A172 (cell line): ENCODE measurements around the gene CAMTA1. TPM values are rescaled to one million over a fixed set of nuclear protein-coding genes. Genes with fewer than 3 reads are reported as not detected.

Source experiments
- DNase-seq: peaks from one replicate; pipeline ENCODE4 v3.0.0-alpha.2; 2015; ENCODE audit warnings: low spot score
- total RNA-seq: library from RNA; depleted of rRNA; stranded (reverse); fragments of >200 nt; shearing (Covaris generic); gene quantifications from 2 replicates; pipeline ENCODE4 v1.2.3, GENCODE V29; 2014

The CAMTA1 gene
- total RNA-seq, 1 experiment from 2014 or later, result 97.5 TPM

DNA sequence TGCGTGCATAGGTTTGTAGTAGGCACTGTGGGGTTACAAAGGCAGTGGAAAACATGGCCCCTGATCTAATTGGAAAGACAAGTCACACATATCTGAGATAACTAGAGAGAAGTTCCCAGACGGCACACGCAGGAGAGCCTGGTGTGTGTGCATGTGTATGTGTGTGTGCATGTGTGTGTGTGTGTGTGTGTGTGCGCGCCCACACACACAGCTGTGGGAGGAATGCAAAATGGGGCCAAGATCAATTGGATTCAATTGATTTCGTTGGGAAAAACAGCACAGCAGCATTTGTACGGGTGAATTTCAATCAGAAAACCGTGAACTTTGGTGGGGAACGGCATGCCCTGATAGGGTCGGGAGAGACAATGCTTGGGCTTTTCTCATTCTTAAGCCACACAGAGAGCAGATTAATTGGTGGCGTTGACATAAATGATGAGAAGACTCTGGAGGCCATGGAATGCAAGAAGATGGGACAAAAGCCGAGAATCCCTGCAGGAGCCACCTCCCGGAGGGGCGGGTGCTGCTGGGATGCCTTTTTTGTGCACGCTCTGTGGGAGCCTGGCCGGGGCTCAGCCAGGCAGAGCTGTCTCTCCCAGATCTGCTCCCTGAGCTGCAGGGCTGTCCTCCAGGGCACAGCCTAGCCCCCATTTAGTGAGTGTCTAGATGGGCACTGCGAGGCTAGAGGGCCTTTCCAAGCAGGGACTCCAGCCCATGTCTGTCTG, 322.0 kb downstream of the CAMTA1 start:
- no peak for DNase-seq

- DNase-seq, result no peak
These were observed 323.0 kb downstream of the CAMTA1 start for GRCh38 chr1:7108251-7108650.

DNA sequence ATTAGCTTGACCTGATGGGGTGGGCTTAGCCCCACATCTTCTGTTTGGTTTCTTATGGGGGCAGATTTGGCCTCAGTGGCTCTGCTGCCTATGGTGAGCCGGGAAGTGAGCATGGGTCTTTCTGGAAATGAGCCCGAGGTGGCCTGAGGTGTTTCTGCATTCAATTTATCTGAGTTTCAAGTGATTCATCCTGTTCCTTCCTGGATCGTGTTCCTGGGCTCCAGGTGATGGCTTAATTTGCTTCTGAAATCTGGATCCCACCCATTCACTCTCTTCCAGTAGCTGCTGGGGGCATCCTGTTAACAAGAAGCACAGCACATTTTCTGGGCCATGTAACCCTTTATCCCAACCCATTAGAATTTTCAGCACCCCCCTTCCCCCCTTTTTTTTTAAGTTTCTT, 324.6 kb downstream of the CAMTA1 start:
- no peak for DNase-seq

- no peak for DNase-seq
These were observed 325.1 kb downstream of the CAMTA1 start for GRCh38 chr1:7110321-7110720.

- no peak for DNase-seq
These were observed 326.6 kb downstream of the CAMTA1 start for GRCh38 chr1:7111853-7112252.

- DNase-seq, result no peak
These were observed 327.9 kb downstream of the CAMTA1 start for GRCh38 chr1:7113136-7113535.

GRCh38 chr1:7113822-7114221, 328.6 kb downstream of the CAMTA1 start:
- DNase-seq, result no peak

DNA sequence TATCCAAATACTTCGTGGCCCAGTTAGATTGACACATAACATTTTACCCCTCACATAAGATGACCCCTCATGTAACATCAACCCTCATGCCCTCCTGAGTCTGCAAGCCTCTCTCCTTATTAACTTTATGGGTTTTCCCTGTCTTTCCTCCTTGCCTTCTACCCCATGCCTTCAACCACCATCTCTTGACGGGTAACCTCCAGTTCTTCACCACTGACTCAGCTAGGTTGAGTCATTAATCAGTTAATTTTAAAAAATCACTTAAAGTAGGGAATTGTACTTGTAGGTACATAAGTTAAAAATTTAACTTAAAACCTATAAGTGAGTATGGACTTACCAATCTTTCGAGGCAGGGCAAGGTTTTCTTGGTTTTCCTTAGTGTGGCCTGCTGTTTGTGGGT, 330.7 kb downstream of the CAMTA1 start:
- no peak for DNase-seq

- peak; percentile 49 for DNase-seq
These were observed 332.4 kb downstream of the CAMTA1 start for GRCh38 chr1:7117399-7118281.

- no peak for DNase-seq
These were observed 333.9 kb downstream of the CAMTA1 start for GRCh38 chr1:7119156-7119555.

GRCh38 chr1:7120863-7121621, 335.8 kb downstream of the CAMTA1 start:
- DNase-seq, result no peak

DNA sequence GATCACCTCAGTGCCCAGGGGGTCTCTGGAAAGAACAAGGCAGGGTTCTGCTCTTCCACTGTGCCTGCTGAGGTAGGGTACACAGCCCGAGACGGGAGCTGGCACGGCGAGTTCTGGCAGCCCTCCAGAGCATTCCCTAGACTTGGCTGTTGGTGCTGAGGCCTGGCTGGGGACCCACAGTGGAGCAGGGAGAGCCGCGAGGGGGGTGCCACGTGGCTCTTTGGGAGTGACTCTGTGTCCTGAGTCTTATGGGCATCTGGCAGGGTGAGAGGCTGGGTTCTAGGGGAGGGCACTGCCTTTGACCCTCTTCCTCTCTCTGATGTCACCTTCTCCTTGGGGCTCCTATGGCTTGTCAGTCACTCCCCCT, 336.4 kb downstream of the CAMTA1 start:
- no peak for DNase-seq

- no peak for DNase-seq
These were observed 342.2 kb downstream of the CAMTA1 start for GRCh38 chr1:7127322-7128075.

DNA sequence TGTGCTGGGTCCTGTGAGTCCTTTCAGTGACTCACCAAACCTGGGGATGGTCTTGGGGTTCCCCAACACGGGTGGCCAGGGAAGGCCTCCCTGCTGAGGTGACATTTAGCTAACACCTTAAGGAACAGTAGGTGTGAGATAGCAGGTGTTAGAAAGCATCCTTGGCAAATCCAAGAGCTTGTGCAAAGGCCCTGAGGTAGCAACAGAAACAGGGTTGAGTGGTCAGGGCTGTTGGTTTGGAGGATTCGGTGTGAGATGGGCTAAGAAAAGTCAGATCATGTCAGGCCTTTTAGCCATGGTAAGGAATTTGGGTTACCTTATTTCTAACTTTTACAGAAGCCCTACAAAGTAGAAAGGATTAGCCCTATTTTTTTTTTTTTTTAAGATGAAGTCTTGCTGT, 343.0 kb downstream of the CAMTA1 start:
- no peak for DNase-seq

GRCh38 chr1:7130127-7130526, 344.9 kb downstream of the CAMTA1 start:
- no peak for DNase-seq

DNA sequence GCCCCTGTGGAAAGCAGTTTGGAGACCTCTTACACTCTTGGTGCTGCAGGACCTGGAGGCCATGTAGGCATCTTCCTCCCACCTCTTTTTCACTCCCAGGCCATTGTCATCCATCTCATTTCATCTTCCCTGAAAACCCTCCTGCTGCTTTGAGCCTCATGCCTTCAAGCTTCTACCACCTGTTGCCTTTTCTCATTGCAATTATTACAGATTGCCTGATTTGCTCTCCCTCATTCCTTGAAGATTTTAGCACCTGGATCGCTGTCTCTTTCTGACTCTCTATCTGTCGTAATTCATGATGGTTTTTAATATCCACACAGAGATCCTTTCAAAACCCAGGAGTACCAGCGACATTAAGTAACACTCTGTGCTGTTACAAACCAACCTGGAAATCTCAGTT, 350.2 kb downstream of the CAMTA1 start:
- DNase-seq, result no peak

DNA sequence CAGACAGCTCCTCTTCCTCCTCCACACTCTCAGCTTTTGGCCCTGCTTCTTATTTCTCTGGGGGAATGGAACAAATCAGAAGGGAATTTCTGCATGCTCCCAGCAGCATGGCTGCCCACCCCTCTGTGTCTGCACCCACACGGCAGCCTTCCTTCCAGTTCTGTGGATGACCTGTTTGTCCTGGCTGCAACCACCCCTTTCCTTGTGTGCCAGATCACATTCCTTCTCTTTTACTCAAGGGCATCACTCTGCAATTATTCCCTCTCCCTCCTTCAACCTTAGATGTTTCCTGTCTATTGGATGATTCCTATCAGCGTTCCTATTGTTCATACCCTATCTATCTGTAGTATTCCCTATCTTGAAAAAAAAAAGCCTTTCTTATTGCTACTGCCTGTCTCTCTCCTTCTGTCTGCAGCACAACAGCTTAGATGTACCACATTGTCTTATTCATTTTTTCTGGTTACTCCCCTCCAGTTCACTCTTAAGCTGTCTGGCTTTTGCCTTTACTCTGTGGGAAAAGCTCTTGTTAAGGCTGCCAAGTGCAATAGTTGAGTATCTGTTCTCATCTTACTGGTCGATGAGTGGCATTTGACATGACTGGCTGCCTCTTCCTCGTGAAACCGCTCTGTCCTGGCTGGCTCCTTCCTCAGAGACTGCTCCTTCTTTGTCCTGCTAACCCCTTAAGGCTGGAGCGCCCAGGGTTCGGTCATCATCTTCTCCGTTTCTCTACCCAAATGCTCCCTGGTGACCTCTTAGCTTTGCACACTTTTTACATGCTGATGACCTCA, 351.1 kb downstream of the CAMTA1 start:
- DNase-seq, result peak; percentile 4

GRCh38 chr1:7140251-7140650, 355.0 kb downstream of the CAMTA1 start:
- no peak for DNase-seq

DNA sequence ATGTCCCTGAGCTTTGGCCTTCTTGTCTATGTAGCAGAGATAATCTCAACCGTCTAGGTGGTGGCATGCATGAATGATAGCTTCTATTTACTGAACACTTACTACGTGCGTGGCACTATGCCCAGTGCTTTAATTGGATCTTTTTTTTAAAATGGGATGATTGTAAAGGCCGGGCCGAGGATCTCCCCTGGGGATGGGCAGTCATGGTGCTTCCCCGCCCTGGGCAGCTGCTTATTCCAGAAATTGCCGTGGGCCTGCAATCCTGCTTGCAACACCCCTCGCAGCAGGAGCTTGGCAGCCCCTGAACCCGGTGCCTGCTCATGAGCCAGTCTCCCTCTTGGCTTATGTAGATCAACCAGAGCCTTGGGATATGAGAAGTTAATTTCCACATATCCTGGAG, 360.7 kb downstream of the CAMTA1 start:
- no peak for DNase-seq

DNA sequence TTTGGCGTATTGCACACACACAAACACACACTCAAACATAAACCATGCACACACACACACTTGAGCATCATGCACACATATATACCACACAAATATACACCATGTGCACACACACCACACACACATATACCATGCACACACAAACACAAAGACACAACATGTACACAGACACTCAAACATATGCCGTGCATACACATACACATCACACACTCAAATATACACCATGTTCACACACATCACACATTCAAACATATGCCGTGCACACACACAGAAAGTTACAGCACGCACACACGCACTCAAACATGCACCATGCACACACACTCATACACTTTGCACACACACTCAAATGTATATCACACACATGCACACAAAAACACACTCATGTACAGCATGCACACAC, 361.5 kb downstream of the CAMTA1 start:
- DNase-seq, result no peak
